HG03139 (cell line): ENCODE measurements around the gene ARHGAP10.
A peak's percentile ranks its signal among the peaks of the same experiment; 100 is the strongest.

Experiments
- ATAC-seq: cut with Tn5 transposase; IDR thresholded peaks from one replicate; pipeline ENCODE4 v1.9.1; 2021; ENCODE audit not compliant: unreplicated experiment

Gene ARHGAP10

DNA sequence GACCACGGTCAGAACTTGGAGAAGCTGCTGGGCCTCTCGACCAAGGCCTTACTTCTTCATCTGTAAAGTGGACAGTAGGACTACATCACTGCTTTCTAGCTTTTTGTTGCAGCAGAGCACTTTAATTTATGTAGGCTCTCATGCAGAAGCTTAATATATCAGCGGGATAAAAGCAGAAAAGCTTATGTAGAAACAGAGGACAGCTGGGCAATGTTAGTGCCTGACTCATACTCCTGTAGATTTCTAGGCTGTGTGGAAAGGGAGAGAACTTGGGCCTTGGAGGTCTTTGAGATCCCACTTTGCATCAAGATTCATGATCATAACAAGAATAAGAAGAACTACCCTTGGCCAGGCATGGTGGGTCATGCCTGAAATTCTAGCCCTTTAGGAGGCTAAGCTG lies 91.2 kb downstream of the ARHGAP10 start:
- no peak for ATAC-seq

DNA sequence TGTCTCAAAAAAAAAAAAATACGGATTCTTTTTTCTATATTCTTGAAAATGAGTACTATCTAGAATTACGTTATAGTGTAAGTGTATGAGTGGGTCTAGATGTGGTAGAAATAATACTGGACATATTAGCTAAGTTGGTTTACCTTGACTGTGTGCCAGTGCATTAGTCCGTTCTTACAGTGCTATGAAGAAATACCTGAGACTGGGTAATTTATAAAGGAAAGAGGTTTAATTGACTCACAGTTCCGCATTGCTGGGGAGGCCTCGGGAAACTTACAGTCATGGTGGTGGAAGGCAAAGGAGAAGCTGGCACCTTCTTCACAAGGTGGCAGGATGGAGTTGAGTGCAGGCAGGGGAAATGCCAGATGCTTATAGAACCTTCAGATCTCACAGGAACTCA lies 92.4 kb downstream of the ARHGAP10 start:
- ATAC-seq, result no peak

DNA sequence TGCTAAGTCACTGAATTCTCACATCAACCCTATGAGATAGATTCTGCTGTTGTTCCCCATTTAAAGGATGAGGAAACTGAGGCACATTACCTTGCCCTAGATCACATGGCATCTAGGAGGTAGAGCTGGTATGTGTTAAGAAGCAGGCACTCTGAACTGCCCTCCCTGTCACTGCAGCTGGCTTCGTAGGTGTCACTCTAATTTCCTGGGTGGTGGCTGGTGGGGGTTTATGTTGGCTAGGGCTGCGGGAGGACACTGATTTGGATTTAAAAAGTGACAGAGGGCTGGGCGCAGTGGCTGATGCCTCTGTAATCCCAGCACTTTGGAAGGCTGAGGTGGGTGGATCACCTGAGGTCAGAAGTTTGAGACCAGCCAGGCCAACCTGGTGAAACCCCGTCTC lies 93.0 kb downstream of the ARHGAP10 start:
- ATAC-seq, result no peak

DNA sequence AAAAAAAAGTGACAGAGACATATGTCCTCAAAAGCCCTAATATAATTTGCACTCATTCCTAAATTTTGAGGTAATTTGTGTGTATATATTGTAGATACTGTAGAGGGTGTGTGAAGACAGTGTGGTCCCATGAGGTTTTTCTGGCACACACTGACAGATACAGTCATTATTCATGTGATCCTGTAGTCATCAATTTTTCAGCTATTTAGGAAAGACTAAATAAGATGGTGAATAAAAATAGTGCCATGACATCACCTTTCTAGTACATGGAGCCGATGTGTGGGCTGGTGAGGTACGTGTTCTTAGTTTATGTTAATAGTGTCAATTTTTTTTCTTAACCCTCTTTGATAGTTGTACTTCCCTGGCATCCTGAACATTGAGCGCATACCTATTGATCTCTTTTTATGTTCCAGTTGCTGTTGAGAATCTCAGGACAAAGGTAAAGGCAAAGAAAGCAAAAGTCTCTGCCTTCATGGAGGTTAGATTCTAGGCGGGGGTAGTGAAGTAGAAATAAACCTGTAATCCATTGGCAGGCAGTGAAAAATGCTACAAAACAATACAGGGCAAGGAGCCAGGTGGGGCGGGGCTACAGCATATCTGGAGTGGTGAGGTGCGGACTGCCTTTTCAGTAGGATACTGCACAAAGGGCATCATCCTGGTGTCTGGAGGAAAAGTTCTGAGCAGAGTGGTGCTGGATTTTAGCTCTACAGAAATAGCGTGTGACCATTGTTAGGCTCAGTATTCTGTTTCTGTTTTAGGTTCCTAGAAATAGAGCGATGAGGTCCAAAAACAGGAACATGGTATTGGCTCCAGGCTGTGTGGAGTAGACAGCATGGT lies 93.8 kb downstream of the ARHGAP10 start:
- ATAC-seq, result no peak

DNA sequence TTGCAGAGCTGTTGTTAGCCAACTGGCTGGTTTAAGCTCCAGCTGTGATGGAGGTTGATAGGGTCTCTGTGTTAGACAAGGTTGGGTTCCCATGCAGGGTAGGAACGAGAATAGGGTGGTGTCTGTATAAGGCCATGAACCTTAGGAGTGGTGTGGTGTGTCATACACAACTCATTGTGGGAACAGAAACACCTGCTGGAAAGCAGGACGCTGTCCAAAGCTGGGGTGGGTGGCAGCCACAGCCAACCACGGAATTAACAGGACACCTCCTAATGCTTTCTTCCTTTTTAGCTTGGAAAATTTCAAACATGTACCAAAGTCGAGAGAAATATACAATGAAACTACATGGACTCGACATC lies 94.4 kb downstream of the ARHGAP10 start:
- no peak for ATAC-seq

DNA sequence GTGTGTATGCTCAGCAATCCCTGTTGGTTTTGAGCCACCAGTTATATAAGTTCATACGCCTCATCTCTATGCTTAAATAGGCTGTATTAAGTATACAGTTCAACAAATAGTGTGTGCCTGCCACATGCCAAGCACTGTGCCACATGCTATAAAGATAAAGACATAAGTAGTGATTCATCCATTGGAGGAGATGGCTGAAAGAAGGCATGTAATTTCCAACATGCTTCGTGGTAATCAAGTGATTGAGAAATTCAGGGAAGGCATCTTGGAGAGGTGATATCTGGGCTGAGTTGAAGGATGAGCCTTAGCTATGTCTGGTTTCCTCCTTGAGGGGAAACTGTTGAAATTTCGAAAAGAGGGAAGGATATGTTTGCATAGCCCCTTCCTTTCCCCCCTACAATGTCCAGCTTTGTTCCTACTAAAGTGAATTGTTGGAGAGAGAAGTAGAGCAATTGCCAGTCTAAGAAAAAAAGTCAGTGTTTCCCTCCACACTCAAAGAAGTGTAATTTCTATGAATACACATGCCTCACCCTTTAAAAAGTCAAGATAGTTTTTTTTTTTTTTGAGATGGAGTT lies 96.5 kb downstream of the ARHGAP10 start:
- no peak for ATAC-seq

DNA sequence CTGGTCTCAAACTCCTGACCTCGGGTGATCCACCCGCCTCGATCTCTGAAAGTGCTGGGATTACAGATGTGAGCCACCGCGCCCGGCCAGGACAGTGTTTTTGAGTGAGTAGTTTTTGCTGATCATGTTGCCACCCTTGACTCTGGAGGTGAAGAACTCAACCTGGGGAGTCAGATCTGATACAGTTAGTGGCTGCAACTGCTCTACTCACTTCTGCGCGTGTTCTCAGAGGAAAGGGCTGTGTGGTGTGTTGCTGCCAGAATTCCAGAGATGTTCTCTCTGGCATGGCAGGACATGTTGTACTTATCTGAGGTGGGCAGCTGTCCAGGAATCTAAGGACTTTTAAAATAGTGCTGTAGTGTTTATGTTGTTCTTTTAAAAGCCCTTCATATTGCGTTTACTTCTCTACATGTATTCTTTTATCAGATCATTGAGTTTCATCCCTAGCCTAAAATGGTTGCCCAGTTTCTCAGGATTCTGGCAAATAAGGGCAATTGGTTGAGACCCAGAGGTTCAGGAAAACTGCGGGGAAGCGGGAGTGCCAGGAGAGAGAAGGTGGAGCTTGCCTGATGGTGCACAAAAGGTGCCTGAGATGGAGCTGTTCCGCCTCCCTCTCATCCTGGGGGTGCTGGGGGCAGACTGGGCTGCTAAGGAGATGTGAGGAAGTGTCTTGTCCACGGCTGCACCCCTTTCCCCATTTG lies 97.7 kb downstream of the ARHGAP10 start:
- no peak for ATAC-seq

DNA sequence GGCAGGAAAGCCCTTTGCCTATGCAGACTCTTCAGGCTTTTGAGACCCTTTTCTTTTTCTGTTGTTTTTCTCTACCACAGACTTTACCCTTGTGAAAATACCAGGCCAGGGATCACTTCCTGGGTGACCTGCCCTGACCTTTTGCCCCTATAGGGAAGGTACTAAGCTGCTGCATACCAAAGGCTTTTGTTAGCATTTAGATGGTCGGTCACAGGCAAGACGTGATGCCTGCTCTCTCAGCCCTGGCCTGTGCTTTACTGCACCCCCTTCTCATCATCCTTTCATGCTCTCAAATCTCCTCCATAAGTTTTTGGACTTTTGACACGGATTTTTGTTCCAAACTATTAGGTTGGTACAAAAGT lies 98.2 kb downstream of the ARHGAP10 start:
- no peak for ATAC-seq

DNA sequence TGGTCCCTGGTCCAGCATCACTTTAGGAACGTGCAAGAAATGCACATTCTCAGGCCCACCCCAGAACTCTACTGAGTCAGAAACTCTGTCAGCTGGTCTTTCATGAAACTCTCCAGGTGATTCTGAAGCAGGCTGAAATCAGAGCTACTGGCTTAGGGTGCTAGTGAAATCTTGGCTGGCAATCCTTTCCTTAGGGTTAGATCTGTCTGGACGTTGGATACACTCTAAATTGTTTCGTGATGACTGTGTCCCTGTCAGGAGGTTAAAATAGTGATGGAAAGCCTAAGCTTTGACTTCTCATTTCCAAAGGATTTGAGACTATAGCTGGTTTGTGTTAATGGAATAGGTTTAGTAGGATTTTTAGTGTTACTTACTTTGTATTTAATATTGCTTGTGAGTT lies 99.1 kb downstream of the ARHGAP10 start:
- ATAC-seq, result no peak

DNA sequence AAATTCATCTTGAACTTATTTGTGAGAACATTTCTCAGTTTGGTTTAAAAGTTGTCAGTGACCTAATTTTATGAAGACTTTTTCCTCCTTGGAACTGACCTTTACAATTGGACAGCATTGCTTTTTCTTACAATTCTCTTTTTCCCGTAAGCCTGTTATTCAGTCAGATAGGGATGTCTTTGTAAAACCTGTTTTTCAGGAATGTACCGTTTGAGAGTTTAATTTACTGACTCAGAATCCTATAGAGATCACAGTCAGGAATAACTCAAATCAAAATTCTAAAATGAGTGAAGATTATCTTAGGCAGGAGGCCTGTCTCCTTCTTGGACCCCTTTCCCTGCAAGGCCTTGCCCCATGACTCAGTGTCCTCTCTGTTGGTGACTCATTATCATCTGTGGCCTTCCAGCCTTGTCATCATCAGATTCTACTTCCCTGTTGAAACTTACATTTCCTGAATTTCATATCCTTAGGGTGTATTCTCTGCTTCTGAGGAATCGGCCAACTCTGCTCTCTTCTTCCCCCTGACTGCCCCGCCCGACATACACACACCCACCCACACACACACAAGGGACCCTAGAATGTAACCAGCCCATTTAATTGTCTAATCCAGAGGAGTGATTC lies 99.8 kb downstream of the ARHGAP10 start:
- ATAC-seq, result no peak

DNA sequence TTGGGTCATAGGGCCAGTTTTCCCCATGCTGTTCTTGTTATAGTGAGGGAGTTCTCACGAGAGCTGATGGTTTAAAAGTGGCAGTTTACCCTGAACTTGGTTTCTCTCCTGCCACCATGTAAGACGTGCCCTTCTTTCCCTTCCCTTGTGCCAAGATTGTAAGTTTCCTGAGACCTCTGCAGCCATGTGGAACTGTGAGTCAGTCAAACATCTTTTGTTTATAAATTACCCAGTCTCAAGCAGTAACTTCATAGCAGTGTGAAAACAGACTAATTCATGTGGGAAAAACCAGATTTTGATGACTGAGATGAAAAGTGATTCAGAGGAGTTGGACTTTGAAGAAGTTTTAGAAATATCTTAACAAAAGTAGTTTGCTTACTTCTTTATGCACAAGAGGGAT lies 101.4 kb downstream of the ARHGAP10 start:
- ATAC-seq, result no peak

DNA sequence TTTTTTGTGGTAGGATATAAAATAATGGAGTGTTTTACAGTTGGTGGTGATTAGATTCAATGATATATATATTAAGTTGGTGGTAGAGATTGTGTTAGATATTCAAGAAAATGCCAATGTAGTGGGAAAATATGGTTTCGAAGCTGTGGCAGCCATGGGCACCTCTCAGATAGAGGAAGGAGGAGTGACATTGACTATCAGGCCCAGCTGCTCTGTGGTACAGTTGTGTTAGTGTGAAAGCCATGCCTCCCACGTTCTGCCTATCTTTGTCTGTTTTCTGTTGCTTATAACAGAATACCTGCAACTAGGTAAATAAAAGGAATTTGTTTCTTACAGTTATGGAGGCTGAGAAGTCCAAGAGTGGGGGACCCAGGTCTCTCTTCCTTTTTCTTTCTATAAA lies 101.9 kb downstream of the ARHGAP10 start:
- no peak for ATAC-seq

DNA sequence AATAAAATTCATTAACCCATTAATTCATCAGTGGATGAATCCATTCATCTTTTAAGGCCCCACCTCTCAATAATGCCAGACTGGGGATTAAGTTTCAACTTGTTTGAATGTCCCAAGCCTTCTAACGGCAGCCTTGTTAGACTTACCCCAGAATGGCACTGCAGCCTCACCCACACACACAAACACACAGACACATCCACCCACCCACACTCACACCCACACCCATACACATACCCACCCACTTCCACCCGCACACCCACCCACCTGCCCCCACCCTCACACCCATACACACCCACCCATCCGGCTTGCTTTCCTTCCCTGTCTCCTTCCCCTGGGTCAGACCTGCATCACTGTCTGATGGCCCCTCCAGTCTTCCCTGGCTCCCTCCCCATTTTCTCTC lies 102.6 kb downstream of the ARHGAP10 start:
- no peak for ATAC-seq

DNA sequence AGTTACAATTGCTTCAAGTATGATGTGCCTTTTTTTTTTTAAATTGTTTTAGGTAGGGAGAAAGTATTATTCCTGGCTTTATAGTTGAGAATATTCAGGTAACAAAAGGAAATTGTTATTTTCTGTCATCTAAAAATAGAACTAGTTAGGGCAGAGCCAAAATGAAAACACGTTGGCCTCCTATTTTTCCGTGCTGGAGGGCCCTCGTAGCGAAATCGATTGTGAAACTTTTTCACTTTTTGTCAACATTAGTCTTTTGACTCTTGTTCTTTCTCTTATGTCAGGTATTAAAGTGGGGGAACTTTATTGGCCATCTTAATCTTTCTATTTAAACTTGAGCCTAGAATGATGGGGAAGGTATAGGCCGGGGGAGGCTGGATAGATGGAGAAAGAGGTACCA lies 104.9 kb downstream of the ARHGAP10 start:
- ATAC-seq, result no peak

DNA sequence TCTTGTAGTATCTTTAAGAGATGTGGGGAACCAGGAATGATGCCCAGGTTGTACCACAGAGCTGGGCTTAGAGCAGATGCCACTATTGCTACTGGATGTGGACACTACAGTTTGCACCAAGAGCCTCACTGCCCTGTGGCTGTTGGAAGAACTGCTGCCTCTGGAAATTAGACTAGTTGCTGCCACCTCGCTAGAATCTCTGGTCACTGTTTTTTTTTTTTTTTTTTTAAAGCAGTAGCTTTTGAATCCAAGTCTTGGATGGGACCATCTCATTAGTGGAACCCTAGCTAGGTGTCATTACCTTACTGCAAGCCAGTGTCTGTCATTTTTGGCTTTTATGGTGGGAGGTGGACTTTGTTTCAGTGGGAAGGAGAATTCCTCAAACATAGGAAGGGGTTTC lies 105.5 kb downstream of the ARHGAP10 start:
- ATAC-seq, result no peak

DNA sequence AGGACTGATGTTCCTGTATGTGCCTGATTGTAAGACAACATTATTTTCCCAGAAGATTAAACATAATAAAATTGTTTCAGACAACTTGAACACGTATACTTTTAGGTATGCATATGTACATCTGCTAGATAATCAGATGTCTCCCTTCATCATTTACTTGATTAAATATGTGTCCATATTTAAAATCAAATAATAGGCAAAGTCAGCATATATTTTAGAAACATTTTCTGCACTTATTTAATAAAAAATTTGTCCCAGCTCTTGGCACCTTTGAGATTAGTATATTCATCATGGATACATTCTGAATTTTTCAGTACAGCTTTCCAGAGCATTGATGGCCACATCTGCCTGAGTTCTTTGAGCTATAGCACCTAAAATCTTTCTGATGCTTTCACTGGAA lies 106.0 kb downstream of the ARHGAP10 start:
- ATAC-seq, result no peak

DNA sequence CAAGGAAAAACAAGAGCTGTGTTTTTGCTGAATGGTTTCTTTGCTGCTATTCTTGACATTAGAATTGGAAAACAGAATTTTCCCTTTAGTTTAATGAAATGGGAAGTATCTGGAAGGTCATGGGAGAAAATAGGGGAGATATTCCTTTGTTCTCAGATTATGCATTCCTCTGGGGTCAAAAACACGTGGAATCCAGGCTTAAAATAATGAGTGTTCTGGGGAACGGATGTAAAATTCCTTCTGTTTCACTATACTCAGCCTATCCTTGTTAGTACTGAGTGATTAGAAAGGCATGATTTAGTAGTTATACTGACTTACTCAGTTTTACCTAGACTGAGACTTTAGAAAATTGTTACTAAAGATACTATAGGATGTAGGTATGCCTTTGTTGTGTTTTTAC lies 107.3 kb downstream of the ARHGAP10 start:
- ATAC-seq, result no peak

DNA sequence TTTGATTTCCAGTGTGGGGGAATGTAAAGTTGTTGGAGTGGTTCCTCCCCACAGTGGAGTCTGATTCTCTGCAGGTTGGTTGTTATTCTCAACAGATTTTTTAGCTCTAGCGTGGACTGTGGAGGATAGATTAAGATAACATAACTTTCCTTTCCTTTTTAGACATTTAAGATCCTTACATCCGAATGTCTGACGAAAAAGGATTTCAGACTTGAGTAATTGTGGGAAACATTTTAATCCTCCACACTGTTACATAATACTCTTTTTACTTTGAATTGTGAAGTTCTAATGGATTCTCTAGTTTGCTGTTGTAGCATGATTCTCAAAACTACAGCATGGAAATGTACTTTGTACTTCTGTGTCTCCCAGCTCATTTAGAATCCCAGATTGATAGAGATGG lies 107.8 kb downstream of the ARHGAP10 start:
- no peak for ATAC-seq

DNA sequence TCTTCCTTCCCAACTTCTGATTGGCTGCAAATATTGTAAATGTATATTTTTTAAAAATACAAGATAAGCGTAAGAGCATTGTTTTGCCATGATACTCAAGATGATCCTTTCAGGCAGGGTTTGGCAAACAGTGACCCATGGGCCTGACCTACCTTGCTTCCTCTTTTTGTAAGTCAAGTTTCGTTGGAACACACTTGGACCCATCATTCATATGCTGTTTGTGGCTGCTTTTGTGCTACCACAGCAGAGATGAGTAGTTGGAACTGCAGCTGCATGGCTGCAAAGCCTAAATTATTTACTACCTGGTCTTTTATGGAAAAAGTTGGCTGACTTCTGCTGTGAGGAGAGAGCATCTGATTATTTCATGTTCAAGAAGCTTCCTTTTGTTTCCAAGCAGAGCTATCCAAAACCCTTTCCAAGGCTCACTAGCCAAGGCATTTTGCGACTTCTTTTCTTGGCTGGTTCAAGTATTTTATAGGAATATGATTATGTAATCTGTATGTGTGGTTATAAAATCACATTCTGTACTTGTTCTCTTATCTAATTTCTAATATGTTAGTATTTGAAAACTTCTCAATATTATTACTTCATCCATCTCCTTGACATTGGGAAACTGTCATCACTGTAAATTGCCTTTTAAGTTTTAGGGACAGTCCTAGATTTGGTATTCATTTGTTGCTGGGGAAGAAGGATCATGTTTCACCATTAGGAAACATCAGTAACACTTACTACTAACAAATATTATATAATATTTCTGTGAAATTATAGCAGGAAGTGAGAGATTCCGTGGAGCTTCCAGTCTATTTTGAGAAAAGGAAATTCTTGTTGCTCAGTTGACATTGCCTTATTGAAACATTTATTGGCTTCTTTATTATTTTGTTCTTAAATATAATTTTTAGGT lies 109.2 kb downstream of the ARHGAP10 start:
- ATAC-seq, result peak; percentile 64

DNA sequence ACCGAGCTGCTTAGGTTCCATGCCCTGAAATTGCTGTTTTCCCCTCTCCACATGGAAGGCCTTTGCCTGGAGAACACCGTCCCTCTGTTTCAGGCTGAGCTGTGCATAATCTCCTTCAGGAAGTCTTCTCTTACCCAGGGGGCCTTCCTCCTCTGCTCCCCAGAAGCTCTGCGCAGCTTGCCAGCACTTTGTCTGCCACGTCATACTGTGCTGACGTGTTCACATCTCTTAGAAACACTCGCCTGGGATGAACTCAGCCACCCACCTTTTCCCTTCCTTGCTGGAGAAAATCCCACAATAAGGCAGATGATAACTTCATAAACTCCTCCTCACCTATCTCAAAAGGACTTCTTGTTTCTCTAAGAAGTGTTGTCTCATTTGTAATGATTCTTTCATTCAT lies 110.7 kb downstream of the ARHGAP10 start:
- ATAC-seq, result no peak

DNA sequence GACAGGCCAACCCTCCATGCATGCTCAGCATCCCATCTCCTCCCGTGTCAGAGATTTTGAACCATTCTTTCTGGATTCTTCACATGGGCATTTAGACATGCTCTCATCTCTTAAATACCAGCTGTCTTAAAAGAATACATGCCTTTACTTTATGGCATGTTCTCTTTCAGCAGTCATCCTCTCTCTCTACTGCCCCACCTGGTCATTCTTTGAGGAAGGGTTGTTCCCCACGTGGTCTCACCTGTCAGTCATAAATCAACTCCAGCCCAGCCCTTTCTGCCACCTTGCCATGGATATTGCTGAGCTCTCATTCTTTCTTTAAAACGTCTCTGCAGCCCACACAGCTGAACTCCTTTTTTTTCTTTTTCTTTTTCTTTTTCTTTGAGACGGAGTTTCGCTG lies 111.3 kb downstream of the ARHGAP10 start:
- peak; percentile 40 for ATAC-seq
